ENCODE data around the gene MSANTD2.

Gene MSANTD2

GRCh38 chr11:124800226-124800929 is at the start of gene MSANTD2:
MSANTD2 (minus strand) TSS chr11:124800406; CDS start chr11:124800380, 26 bp downstream.
- no peak for TF ChIP-seq CTCF (conservative IDR thresholded peaks at IDR 0.05; ENCODE audit: control insufficient read depth, insufficient read depth, low read depth, low read length)
- peak within 1 kb of the TSS; percentile 73 for H3K4me3 ChIP-seq (ENCODE audit: control insufficient read depth, low read depth, low read length)
- DNase-seq (ENCODE audit: low read depth), result peak; percentile 63

GRCh38 chr11:124846070-124846673 is 46.0 kb upstream of the MSANTD2 start:
- no peak for TF ChIP-seq CTCF (conservative IDR thresholded peaks at IDR 0.05; ENCODE audit: control insufficient read depth, insufficient read depth, low read depth, low read length)
- no peak for DNase-seq (ENCODE audit: low read depth)
- H3K4me3 ChIP-seq (ENCODE audit: control insufficient read depth, low read depth, low read length), result no peak overlapping the region

GRCh38 chr11:124844664-124845079 is 44.5 kb upstream of the MSANTD2 start:
- no peak for TF ChIP-seq CTCF (conservative IDR thresholded peaks at IDR 0.05; ENCODE audit: control insufficient read depth, insufficient read depth, low read depth, low read length)
- no peak overlapping the region for H3K4me3 ChIP-seq (ENCODE audit: control insufficient read depth, low read depth, low read length)
- DNase-seq (ENCODE audit: low read depth), result no peak

- no peak for DNase-seq (ENCODE audit: low read depth)
- TF ChIP-seq CTCF (conservative IDR thresholded peaks at IDR 0.05; ENCODE audit: control insufficient read depth, insufficient read depth, low read depth, low read length), result no peak
- H3K4me3 ChIP-seq (ENCODE audit: control insufficient read depth, low read depth, low read length), result no peak overlapping the region
Observed at GRCh38 chr11:124843616-124843910, 43.4 kb upstream of the MSANTD2 start.

GRCh38 chr11:124842305-124842704 is 42.1 kb upstream of the MSANTD2 start:
- no peak overlapping the region for H3K4me3 ChIP-seq (ENCODE audit: control insufficient read depth, low read depth, low read length)

GRCh38 chr11:124841840-124842239 is 41.6 kb upstream of the MSANTD2 start:
- no peak for TF ChIP-seq CTCF (conservative IDR thresholded peaks at IDR 0.05; ENCODE audit: control insufficient read depth, insufficient read depth, low read depth, low read length)
- no peak for DNase-seq (ENCODE audit: low read depth)
- no peak overlapping the region for H3K4me3 ChIP-seq (ENCODE audit: control insufficient read depth, low read depth, low read length)

More at GRCh38 chr11:124842305-124842704, 42.1 kb upstream of the MSANTD2 start:
- DNase-seq (ENCODE audit: low read depth), result no peak
- no peak for TF ChIP-seq CTCF (conservative IDR thresholded peaks at IDR 0.05; ENCODE audit: control insufficient read depth, insufficient read depth, low read depth, low read length)
